NB4 (cell line): ENCODE results near the gene SNTA1.
"Not testable (repeated sequence)": the region's sequence is repeated elsewhere in the genome, so short reads cannot be mapped to it uniquely, and the experiment has no call there.

Experiments
- DNase-seq: peaks from one replicate; pipeline ENCODE4 v3.0.0; 2010; ENCODE audit warnings: low read depth
- H3K4me3 ChIP-seq: one replicate; pipeline ENCODE4 v1.5.1; 2011; ENCODE audit warnings: mild to moderate bottlenecking, low read depth, low read length, moderate library complexity
- MYC ChIP-seq: IDR thresholded peaks from 2 replicates; pipeline ENCODE4 v1.6.1; 2011; ENCODE audit warnings: low read depth, low read length
- POLR2A ChIP-seq: IDR thresholded peaks from 2 replicates; pipeline ENCODE4 v1.6.1; 2011; ENCODE audit warnings: mild to moderate bottlenecking; ENCODE audit not compliant: insufficient read length; ENCODE audit errors: extremely low read depth
- TF ChIP-seq, protein P1 (sequence below): IDR thresholded peaks from one replicate; pipeline ENCODE4 v1.5.1; 2012; ENCODE audit warnings: low read depth, low read length
- TF ChIP-seq, protein P2 (sequence below): IDR thresholded peaks from 2 replicates; pipeline ENCODE4 v1.6.1; 2011; ENCODE audit warnings: low read depth, low read length

The SNTA1 gene

DNA sequence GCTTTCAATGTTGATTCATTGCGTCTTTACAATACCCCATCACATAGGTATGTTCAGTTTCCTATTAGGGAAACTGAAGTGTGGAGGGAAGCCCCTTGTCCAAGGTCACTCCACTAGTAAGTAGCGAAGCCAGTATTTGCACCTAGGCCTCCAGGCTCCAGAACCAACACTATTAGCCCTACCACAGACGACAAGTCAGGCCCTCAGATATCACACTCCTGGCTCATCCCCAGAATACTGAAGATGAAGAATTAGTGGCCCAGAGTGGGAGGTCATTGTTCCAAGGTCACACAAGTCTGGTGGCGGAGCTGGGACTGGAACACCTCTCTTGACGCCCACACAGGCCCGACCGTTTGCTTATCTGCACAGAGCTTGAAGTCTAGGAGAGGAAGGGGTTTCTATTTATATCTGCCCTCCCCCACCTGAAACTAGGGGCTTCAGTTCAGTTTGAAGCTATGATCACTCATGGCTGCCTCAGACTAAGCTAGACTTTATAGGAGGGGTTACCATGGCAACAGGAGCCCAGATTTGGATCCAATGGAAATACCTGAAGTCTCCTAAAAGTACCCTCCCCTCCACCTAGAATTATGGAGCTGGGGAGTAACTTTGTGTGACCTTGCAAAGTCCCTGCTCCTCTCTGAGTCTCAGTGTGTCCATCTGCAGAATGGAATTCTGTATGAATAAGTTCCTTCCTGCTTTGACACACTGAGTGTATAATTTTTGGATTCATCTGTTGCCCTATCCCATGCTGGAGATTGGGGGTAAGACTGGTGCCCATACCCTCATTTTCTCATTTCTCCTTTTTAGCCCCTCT is 2.2 kb downstream of the SNTA1 start:
- no peak for DNase-seq
- no peak overlapping the region for H3K4me3 ChIP-seq
- TF ChIP-seq POLR2A (no peak), MYC (no peak)
- TF ChIP-seq, protein P1, sequence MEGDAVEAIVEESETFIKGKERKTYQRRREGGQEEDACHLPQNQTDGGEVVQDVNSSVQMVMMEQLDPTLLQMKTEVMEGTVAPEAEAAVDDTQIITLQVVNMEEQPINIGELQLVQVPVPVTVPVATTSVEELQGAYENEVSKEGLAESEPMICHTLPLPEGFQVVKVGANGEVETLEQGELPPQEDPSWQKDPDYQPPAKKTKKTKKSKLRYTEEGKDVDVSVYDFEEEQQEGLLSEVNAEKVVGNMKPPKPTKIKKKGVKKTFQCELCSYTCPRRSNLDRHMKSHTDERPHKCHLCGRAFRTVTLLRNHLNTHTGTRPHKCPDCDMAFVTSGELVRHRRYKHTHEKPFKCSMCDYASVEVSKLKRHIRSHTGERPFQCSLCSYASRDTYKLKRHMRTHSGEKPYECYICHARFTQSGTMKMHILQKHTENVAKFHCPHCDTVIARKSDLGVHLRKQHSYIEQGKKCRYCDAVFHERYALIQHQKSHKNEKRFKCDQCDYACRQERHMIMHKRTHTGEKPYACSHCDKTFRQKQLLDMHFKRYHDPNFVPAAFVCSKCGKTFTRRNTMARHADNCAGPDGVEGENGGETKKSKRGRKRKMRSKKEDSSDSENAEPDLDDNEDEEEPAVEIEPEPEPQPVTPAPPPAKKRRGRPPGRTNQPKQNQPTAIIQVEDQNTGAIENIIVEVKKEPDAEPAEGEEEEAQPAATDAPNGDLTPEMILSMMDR: no peak
- TF ChIP-seq, protein P2, sequence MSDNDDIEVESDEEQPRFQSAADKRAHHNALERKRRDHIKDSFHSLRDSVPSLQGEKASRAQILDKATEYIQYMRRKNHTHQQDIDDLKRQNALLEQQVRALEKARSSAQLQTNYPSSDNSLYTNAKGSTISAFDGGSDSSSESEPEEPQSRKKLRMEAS: no peak

DNA sequence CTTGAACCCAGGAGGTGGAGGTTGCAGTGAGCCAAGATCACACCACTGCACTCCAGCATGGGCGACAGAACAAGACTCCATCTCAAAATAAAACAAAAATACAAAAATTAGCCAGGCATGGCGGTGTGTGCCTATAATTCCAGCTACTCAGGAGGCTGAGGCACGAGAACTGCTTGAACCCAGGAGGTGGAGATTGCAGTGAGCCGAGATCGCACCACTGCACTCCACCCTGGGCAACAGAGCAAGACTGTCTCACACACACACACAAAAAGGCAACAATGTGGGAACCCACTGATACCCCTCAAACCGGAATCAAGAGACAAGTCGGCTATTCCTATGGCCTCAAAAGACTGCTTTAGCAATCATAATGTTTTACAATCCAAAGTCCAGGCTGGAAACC is 3.0 kb downstream of the SNTA1 start:
- H3K4me3 ChIP-seq, DNase-seq: not testable (repeated sequence)

DNA sequence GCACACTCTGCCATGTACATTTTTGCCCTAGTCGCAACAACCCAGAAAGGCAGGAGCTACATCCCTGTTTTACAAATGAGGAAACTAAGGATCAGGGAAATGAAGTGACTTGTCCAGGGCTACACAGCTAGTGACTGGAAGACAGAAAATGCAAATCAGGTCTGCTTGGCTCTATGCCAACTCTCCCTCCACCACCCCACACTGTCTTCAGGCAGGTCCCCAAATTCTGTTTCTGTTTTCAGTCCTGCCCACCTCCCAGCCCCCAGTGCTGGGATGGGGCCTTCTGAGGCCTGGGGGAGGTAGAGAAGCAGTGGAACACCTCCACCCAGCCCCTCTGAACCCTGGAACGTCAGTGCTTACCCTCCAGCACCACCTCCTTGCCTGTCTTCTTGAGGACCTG is 5.1 kb downstream of the SNTA1 start:
- no peak for DNase-seq
- no peak overlapping the region for H3K4me3 ChIP-seq
- TF ChIP-seq MYC: no peak
- TF ChIP-seq, protein P1: no peak
- no peak for TF ChIP-seq POLR2A
- TF ChIP-seq, protein P2: no peak

DNA sequence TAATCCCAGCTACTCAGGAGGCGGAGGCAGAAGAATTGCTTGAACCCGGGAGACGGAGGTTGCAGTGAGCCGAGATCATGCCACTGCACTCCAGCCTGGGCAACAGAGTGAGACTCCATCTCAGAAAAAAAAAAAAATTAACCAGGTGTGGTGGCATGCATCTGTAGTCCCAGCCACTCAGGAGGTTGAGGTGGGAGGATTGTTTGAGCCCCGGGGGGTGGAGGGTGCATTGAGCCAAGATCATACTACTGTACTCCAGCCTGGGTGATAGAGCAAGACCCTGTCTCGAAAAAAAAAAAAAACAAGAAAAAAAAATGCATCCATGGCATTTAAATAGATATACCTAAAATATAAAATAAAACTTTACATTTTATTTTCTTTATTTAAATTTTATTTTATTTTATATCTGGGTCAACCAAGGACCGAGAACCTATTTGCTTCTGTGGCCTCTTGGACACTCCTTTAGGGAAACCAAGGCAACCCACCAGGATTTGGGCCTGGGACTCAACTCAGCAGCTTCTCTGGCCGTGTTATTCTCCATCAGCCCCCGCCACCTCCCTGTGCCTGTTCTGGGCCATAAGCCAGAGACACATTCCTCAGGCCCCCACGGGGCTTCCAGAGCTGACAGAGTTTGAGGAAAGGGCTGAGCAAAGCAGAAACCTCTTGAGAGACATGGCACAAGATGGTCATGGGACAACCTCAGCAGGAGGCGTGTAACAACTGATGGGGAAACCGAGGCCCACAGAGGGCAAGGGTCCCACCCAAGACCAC is 6.2 kb downstream of the SNTA1 start:
- H3K4me3 ChIP-seq: no peak overlapping the region
- TF ChIP-seq POLR2A (no peak), MYC (no peak)
- TF ChIP-seq, protein P1: no peak
- TF ChIP-seq, protein P2: no peak
- no peak for DNase-seq

DNA sequence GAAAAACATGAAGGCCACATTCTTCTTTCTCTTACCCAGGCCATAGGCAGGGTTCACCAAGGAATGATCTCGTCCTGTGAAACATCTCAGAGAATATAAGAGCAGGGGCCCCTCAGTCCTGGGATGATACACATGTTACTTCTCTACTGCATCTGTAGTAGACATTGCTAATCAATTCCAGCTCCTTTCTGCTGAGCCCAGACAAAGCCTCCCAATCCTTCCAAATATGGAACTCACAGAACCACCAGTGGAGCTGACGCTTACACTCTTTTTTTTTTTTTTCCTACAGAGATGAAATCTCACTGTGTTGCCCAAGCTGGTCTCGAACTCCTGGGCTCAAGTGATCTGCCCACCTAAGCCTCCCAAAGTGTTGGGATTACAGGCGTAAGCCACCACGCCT is 9.1 kb downstream of the SNTA1 start:
- H3K4me3 ChIP-seq: no peak overlapping the region
- TF ChIP-seq, protein P2: no peak
- no peak for TF ChIP-seq MYC
- TF ChIP-seq, protein P1: no peak
- TF ChIP-seq POLR2A: no peak
- DNase-seq: no peak
